A549 (cell line): ENCODE measurements around the gene IL17RE. TPM values are rescaled to one million over a fixed set of nuclear protein-coding genes. Genes with fewer than 3 reads are reported as not detected.
A peak's percentile ranks its signal among the peaks of the same experiment; 100 is the strongest.

Experiments used
- ATAC-seq, 2 experiments: fragments of 200-7000 bp in 1 of 2; fragments of >200 bp in 1 of 2; cut with Nextera tagmentation in 1 of 2; cut with Tn5 transposase in 1 of 2; 3 replicates each; pipeline versions ENCODE4 v1.8.0 to v1.9.1; 2018 to 2020; ENCODE audit warnings: mild to moderate bottlenecking in 1 of 2, moderate library complexity in 1 of 2
- CTCF ChIA-PET: fragments of 300-600 bp; sonication (Branson Sonifier 250); formaldehyde crosslinking; extraction: SDS; loops from one replicate; lab custom pipeline; 2021; ENCODE audit warnings: antibody characterized with exemption, inconsistent platforms; lab: Yijun Ruan, JAX
- POLR2A ChIA-PET: fragments of 350-600 bp; formaldehyde crosslinking; extraction: SDS; loops from one replicate; lab custom pipeline; 2021; ENCODE audit warnings: antibody characterized with exemption, inconsistent platforms; lab: Yijun Ruan, JAX
- DNase-seq, 2 experiments: peaks; one replicate each; pipeline versions ENCODE4 v3.0.0 to v3.0.0-alpha.2; 2011 to 2016; ENCODE audit warnings: low read depth in 1 of 2, low spot score in 1 of 2
- FAIRE-seq: peaks from 2 replicates; lab custom pipeline; 2011; peaks lifted over from hg19 to GRCh38; lab: Jason Lieb, UNC
- H3K27ac ChIP-seq, 2 experiments: fragments of >200 bp; sonication (Bioruptor Twin); formaldehyde crosslinking; 3 replicates each; pipeline ENCODE4 v1.5.1; 2016 to 2017
- H3K4me1 ChIP-seq: fragments of >200 bp; sonication (Bioruptor Twin); formaldehyde crosslinking; 3 replicates; pipeline ENCODE4 v1.6.1; 2016
- H3K4me2 ChIP-seq: fragments of >200 bp; sonication (Bioruptor Twin); formaldehyde crosslinking; 3 replicates; pipeline ENCODE4 v1.6.1; 2016
- H3K4me3 ChIP-seq: fragments of >200 bp; sonication (Bioruptor Twin); formaldehyde crosslinking; 3 replicates; pipeline ENCODE4 v1.5.1; 2016
- H3K9me3 ChIP-seq: fragments of >200 bp; sonication (Bioruptor Twin); formaldehyde crosslinking; 3 replicates; pipeline ENCODE4 v1.6.1; 2016
- BHLHE40 ChIP-seq: IDR thresholded peaks from 2 replicates; pipeline ENCODE4 v1.6.1; 2012; ENCODE audit warnings: low read depth, low read length, inconsistent platforms
- CEBPB ChIP-seq, 2 experiments: fragments of >200 bp in 1 of 2; sonication (Bioruptor Twin) in 1 of 2; formaldehyde crosslinking in 1 of 2; IDR thresholded peaks; 2 replicates each; pipeline ENCODE4 v1.6.1; 2012 to 2016
- CHD2 ChIP-seq: fragments of 150-350 bp; IDR thresholded peaks from 2 replicates; pipeline ENCODE4 v1.6.1; 2014; ENCODE audit warnings: low read length; ENCODE audit not compliant: partially characterized antibody
- EHMT2 ChIP-seq: fragments of 200-600 bp; sonication (generic); IDR thresholded peaks from 2 replicates; pipeline ENCODE4 v1.6.1; 2016; ENCODE audit warnings: antibody characterized with exemption, low read depth, mild to moderate bottlenecking, moderate library complexity
- ESRRA ChIP-seq: fragments of 150-350 bp; IDR thresholded peaks from 2 replicates; pipeline ENCODE4 v1.6.1; 2014; ENCODE audit warnings: mild to moderate bottlenecking, low read length, borderline replicate concordance
- FOSB ChIP-seq: fragments of 250-450 bp; sonication (Bioruptor Pico); IDR thresholded peaks from 2 replicates; pipeline ENCODE4 v1.5.0; 2020; ENCODE audit warnings: mild to moderate bottlenecking, moderate library complexity
- GATA3 ChIP-seq: IDR thresholded peaks from 2 replicates; pipeline ENCODE4 v1.6.1; 2012; ENCODE audit warnings: borderline replicate concordance
- HEYL ChIP-seq: fragments of 250-450 bp; sonication (Bioruptor Pico); IDR thresholded peaks from 2 replicates; pipeline ENCODE4 v1.8.0; 2021; ENCODE audit warnings: mild to moderate bottlenecking, moderate library complexity
- HOXB13 ChIP-seq: fragments of 250-450 bp; sonication (Bioruptor Pico); IDR thresholded peaks from 2 replicates; pipeline ENCODE4 v1.5.0; 2020; ENCODE audit warnings: low read depth, mild to moderate bottlenecking, moderate library complexity
- JUN ChIP-seq, 2 experiments: fragments of >200 bp; sonication (Bioruptor Twin); formaldehyde crosslinking; IDR thresholded peaks; 2 replicates in 1 of 2; 3 replicates in 1 of 2; pipeline ENCODE4 v1.6.1; 2016 to 2017
- JUNB ChIP-seq: fragments of >200 bp; sonication (Bioruptor Twin); formaldehyde crosslinking; IDR thresholded peaks from 2 replicates; pipeline ENCODE4 v1.6.1; 2016
- KDM1A ChIP-seq: fragments of 200-600 bp; sonication (generic); IDR thresholded peaks from 2 replicates; pipeline ENCODE4 v1.6.1; 2016; ENCODE audit warnings: low read depth, mild to moderate bottlenecking
- MAFK ChIP-seq: fragments of 450-650 bp; IDR thresholded peaks from 2 replicates; pipeline ENCODE4 v1.6.1; 2014; ENCODE audit not compliant: partially characterized antibody
- MAZ ChIP-seq: fragments of 150-350 bp; IDR thresholded peaks from 2 replicates; pipeline ENCODE4 v1.6.1; 2014; ENCODE audit warnings: antibody characterized with exemption, low read depth, low read length, borderline replicate concordance
- MYC ChIP-seq: IDR thresholded peaks from 2 replicates; pipeline ENCODE4 v1.6.1; 2012; ENCODE audit warnings: mild to moderate bottlenecking, inconsistent platforms, low read length, improper control_type of control experiment, borderline replicate concordance
- NPAS2 ChIP-seq: fragments of 250-450 bp; sonication (Bioruptor Pico); IDR thresholded peaks from 2 replicates; pipeline ENCODE4 v1.8.0; 2022; ENCODE audit warnings: mild to moderate bottlenecking, moderate library complexity, borderline replicate concordance
- RCOR1 ChIP-seq: fragments of 150-350 bp; IDR thresholded peaks from 2 replicates; pipeline ENCODE4 v1.6.1; 2014; ENCODE audit warnings: antibody characterized with exemption, low read length, low read depth
- SREBF2 ChIP-seq: fragments of 450-650 bp; IDR thresholded peaks from 2 replicates; pipeline ENCODE4 v1.6.1; 2014; ENCODE audit warnings: mild to moderate bottlenecking, moderate library complexity
- TFCP2L1 ChIP-seq: fragments of 250-450 bp; sonication (Bioruptor Pico); IDR thresholded peaks from 2 replicates; pipeline ENCODE4 v1.5.0; 2021; ENCODE audit warnings: mild to moderate bottlenecking
- TP53 ChIP-seq: fragments of 250-450 bp; sonication (Bioruptor Pico); IDR thresholded peaks from 2 replicates; pipeline ENCODE4 v1.5.0; 2021; ENCODE audit warnings: mild to moderate bottlenecking, moderate library complexity
- ZC3H11A ChIP-seq: fragments of 450-650 bp; IDR thresholded peaks from 2 replicates; pipeline ENCODE4 v1.6.1; 2014; ENCODE audit warnings: antibody characterized with exemption, mild to moderate bottlenecking
- WGBS: methylation state at CpG from one replicate; pipeline ENCODE4 v1.1.6; 2017; ENCODE audit errors: missing lambda C conversion rate; 5-methylcytosine and 5-hydroxymethylcytosine counted together
- polyA plus RNA-seq, 4 experiments: library from polyadenylated mRNA; depleted of rRNA in 3 of 4; stranded (reverse); fragments of >200 nt; fragmentation: RNase III in 1 of 4; extraction: RNeasy Plus Mini Kit Qiagen cat#74134 plus additional on column Dnase treatment in 1 of 4; gene quantifications; 2 replicates in 3 of 4; 3 replicates in 1 of 4; pipeline ENCODE4 v1.2.3, GENCODE V29; 2011 to 2017
- TF ChIP-seq, protein P1 (sequence below): IDR thresholded peaks from 2 replicates; pipeline ENCODE4 v1.6.1; 2012; ENCODE audit warnings: low read depth, borderline replicate concordance
- TF ChIP-seq, protein P2 (sequence below): fragments of 250-450 bp; sonication (Bioruptor Pico); IDR thresholded peaks from 2 replicates; pipeline ENCODE4 v1.5.0; 2020; ENCODE audit warnings: low read depth, mild to moderate bottlenecking, moderate library complexity
- TF ChIP-seq, protein P3 (sequence below): fragments of 150-350 bp; IDR thresholded peaks from 2 replicates; pipeline ENCODE4 v1.6.1; 2014; ENCODE audit warnings: low read depth, mild to moderate bottlenecking, low read length
- TF ChIP-seq, protein P4 (sequence below): fragments of 250-450 bp; sonication (Bioruptor Pico); IDR thresholded peaks from 2 replicates; pipeline ENCODE4 v1.5.0; 2021; ENCODE audit warnings: mild to moderate bottlenecking, moderate library complexity, borderline replicate concordance
- TF ChIP-seq, protein P5 (sequence below): fragments of >200 bp; sonication (Bioruptor Twin); formaldehyde crosslinking; IDR thresholded peaks from 3 replicates; pipeline ENCODE4 v1.5.1; 2016
- TF ChIP-seq, protein P6 (sequence below): fragments of 450-650 bp; IDR thresholded peaks from 2 replicates; pipeline ENCODE4 v1.6.1; 2014; ENCODE audit warnings: antibody characterized with exemption
- TF ChIP-seq, protein P7 (sequence below): IDR thresholded peaks from 2 replicates; pipeline ENCODE4 v1.6.1; 2012

IL17RE gene
- polyA plus RNA-seq, 2 of the 4 experiments (the other 2 are of a cell fraction): 0.44 to 0.53 TPM

DNA sequence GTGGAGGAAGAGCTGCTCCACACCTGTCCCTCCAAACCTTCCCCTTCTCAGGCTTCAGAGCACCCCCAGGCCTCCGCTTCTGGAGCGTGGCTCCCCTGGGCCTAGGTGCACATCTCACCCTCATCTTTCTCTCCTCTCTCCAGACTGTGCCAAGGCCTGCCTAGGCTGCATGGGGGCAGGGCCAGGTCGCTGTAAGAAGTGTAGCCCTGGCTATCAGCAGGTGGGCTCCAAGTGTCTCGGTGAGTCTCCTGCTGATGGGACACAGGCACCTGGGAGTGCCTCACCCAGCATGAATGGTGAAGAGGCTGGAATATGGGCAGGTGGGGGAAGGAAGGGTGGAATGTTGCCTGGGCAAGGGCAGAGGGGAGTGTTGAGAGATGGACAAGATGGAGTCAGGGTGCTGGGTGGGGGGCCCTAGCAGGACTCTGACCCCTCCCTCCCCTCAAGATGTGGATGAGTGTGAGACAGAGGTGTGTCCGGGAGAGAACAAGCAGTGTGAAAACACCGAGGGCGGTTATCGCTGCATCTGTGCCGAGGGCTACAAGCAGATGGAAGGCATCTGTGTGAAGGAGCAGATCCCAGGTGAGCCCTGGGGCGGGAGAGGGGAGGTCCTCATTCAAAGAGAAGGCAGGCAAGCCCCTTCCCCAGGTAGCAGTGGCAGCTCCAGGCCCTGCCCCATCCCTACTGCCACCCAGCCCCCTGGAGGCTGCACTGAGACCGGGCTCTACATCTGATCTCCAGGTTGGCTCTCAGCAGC lies 40.5 kb downstream of the IL17RE start:
- WGBS: 86% methylated on average over 11 of the region's 11 CpGs
- FAIRE-seq (no peak), ATAC-seq (no peak), DNase-seq (no peak)
- peaks cover 7% of the 10 kb centered on the region; the same call in 1 of the 3 replicates for H3K4me1 ChIP-seq
- POLR2A ChIA-PET: interaction anchor here (1.6 kb wide), 1 partner anchor 10 kb away, joined by 10 read pairs; the partner anchor contains the start of gene CRELD1
- CTCF ChIA-PET: interaction anchor here (0.7 to 3.6 kb wide), 5 partner anchors 8 to 344 kb away, joined by 3 to 29 read pairs (median 5); partner anchors contain the start of gene CRELD1
- no peak overlapping the region for H3K27ac ChIP-seq
- no peak for TF ChIP-seq CHD2
- no peak for TF ChIP-seq BHLHE40
- TF ChIP-seq, protein P1, sequence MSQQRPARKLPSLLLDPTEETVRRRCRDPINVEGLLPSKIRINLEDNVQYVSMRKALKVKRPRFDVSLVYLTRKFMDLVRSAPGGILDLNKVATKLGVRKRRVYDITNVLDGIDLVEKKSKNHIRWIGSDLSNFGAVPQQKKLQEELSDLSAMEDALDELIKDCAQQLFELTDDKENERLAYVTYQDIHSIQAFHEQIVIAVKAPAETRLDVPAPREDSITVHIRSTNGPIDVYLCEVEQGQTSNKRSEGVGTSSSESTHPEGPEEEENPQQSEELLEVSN: no peak
- no peak for TF ChIP-seq JUN (IDR thresholded peaks at IDR 0.05)
- TF ChIP-seq, protein P2, sequence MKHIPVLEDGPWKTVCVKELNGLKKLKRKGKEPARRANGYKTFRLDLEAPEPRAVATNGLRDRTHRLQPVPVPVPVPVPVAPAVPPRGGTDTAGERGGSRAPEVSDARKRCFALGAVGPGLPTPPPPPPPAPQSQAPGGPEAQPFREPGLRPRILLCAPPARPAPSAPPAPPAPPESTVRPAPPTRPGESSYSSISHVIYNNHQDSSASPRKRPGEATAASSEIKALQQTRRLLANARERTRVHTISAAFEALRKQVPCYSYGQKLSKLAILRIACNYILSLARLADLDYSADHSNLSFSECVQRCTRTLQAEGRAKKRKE (CRISPR knock-in tag): no peak
- TF ChIP-seq, protein P3, sequence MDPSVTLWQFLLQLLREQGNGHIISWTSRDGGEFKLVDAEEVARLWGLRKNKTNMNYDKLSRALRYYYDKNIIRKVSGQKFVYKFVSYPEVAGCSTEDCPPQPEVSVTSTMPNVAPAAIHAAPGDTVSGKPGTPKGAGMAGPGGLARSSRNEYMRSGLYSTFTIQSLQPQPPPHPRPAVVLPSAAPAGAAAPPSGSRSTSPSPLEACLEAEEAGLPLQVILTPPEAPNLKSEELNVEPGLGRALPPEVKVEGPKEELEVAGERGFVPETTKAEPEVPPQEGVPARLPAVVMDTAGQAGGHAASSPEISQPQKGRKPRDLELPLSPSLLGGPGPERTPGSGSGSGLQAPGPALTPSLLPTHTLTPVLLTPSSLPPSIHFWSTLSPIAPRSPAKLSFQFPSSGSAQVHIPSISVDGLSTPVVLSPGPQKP: no peak
- TF ChIP-seq NPAS2 (CRISPR knock-in tag): no peak
- TF ChIP-seq RCOR1: no peak
- no peak for TF ChIP-seq MAFK
- TF ChIP-seq JUNB: no peak
- no peak for TF ChIP-seq GATA3
- TF ChIP-seq CEBPB (IDR thresholded peaks at IDR 0.05): no peak
- no peak for TF ChIP-seq MYC
- no peak overlapping the region for H3K4me2 ChIP-seq
- no peaks in the 10 kb centered on the region for H3K9me3 ChIP-seq
- no peak overlapping the region for H3K4me3 ChIP-seq

DNA sequence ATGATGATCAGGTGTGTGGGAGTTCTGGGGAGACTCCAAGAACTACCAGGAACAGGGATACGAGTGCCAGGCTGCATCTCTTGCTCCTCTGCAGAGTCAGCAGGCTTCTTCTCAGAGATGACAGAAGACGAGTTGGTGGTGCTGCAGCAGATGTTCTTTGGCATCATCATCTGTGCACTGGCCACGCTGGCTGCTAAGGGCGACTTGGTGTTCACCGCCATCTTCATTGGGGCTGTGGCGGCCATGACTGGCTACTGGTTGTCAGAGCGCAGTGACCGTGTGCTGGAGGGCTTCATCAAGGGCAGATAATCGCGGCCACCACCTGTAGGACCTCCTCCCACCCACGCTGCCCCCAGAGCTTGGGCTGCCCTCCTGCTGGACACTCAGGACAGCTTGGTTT lies 41.6 kb downstream of the IL17RE start:
- 96% methylated on average over 8 of the region's 11 CpGs for WGBS
- CTCF ChIA-PET: interaction anchor here (1.6 to 3.6 kb wide), 2 partner anchors 9 to 11 kb away, joined by 5 to 29 read pairs; partner anchors contain the start of gene CRELD1

DNA sequence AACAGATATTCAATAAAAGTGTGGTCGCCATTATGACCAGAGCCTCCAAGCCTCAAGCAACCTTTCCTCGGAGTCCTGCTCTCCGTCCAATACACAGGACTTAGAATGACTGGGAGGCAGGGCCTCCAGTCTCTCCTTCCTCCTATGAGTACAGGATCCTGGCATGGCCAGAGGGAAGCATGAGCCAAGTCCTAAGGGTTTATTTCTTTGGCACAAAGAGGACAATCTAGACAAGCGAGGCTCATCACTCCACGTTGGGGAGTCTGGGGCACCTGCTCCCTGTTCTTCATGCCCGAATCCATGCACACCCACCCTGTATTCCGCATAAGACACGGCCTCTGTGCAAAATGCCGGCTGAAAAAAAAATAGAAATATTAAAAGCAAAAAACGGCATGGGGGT lies 42.7 kb downstream of the IL17RE start:
- Histone ChIP-seq H3K4me1 (peaks cover 10% of the 10 kb centered on the region; the same call in 1 of the 3 replicates), H3K4me2 (peak overlapping the region; percentile 92), H3K9me3 (no peaks in the 10 kb centered on the region), H3K4me3 (peak overlapping the region; percentile 80; the same call in 1 of the 3 replicates), H3K27ac (peak overlapping the region in 1 of 2 experiments; percentile 95; a peak in 3 of 6 replicates)
- WGBS: 91% methylated on average over 10 of the region's 10 CpGs
- ChIA-PET CTCF (interaction anchor here (0.9 to 5.2 kb wide), 25 partner anchors 10 to 329 kb away, joined by 3 to 146 read pairs (median 12); partner anchors contain the start of genes CAMK1, CRELD1, JAGN1 and OGG1), POLR2A (interaction anchor here (0.6 to 2.5 kb wide), 4 partner anchors 12 to 164 kb away, joined by 6 to 53 read pairs (median 10); partner anchors contain the start of genes CRELD1, JAGN1 and RPUSD3)
- FAIRE-seq (no peak), DNase-seq (no peak), ATAC-seq (no peak)
- TF ChIP-seq, protein P4, sequence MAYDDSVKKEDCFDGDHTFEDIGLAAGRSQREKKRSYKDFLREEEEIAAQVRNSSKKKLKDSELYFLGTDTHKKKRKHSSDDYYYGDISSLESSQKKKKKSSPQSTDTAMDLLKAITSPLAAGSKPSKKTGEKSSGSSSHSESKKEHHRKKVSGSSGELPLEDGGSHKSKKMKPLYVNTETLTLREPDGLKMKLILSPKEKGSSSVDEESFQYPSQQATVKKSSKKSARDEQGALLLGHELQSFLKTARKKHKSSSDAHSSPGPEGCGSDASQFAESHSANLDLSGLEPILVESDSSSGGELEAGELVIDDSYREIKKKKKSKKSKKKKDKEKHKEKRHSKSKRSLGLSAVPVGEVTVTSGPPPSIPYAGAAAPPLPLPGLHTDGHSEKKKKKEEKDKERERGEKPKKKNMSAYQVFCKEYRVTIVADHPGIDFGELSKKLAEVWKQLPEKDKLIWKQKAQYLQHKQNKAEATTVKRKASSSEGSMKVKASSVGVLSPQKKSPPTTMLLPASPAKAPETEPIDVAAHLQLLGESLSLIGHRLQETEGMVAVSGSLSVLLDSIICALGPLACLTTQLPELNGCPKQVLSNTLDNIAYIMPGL (CRISPR knock-in tag): no peak
- TF ChIP-seq, protein P5, sequence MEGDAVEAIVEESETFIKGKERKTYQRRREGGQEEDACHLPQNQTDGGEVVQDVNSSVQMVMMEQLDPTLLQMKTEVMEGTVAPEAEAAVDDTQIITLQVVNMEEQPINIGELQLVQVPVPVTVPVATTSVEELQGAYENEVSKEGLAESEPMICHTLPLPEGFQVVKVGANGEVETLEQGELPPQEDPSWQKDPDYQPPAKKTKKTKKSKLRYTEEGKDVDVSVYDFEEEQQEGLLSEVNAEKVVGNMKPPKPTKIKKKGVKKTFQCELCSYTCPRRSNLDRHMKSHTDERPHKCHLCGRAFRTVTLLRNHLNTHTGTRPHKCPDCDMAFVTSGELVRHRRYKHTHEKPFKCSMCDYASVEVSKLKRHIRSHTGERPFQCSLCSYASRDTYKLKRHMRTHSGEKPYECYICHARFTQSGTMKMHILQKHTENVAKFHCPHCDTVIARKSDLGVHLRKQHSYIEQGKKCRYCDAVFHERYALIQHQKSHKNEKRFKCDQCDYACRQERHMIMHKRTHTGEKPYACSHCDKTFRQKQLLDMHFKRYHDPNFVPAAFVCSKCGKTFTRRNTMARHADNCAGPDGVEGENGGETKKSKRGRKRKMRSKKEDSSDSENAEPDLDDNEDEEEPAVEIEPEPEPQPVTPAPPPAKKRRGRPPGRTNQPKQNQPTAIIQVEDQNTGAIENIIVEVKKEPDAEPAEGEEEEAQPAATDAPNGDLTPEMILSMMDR: no peak
- no peak for TF ChIP-seq TP53 (CRISPR knock-in tag)
- TF ChIP-seq SREBF2: no peak
- TF ChIP-seq, protein P6, sequence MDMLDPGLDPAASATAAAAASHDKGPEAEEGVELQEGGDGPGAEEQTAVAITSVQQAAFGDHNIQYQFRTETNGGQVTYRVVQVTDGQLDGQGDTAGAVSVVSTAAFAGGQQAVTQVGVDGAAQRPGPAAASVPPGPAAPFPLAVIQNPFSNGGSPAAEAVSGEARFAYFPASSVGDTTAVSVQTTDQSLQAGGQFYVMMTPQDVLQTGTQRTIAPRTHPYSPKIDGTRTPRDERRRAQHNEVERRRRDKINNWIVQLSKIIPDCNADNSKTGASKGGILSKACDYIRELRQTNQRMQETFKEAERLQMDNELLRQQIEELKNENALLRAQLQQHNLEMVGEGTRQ: no peak
- TF ChIP-seq MAZ: no peak
- TF ChIP-seq EHMT2: no peak
- TF ChIP-seq KDM1A: no peak

More for the DNA sequence above, 41.6 kb downstream of the IL17RE start:
- no peak overlapping the region for H3K27ac ChIP-seq
- ATAC-seq: no peak
- TF ChIP-seq MAFK: no peak
- no peak for TF ChIP-seq HOXB13
- TF ChIP-seq FOSB (CRISPR knock-in tag): no peak
- no peak for TF ChIP-seq RCOR1
- no peak for TF ChIP-seq ESRRA
- TF ChIP-seq, protein P7, sequence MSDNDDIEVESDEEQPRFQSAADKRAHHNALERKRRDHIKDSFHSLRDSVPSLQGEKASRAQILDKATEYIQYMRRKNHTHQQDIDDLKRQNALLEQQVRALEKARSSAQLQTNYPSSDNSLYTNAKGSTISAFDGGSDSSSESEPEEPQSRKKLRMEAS: no peak
- TF ChIP-seq HEYL (CRISPR knock-in tag): no peak
- no peak for TF ChIP-seq JUN (IDR thresholded peaks at IDR 0.05)
- no peak for TF ChIP-seq TFCP2L1 (CRISPR knock-in tag)
- TF ChIP-seq ZC3H11A: no peak
- POLR2A ChIA-PET: interaction anchor here (1.3 kb wide), 1 partner anchor 11 kb away, joined by 4 read pairs; the partner anchor contains the start of gene CRELD1
- no peak for DNase-seq
- H3K4me3 ChIP-seq: no peak overlapping the region
- FAIRE-seq: no peak
- H3K9me3 ChIP-seq: no peaks in the 10 kb centered on the region
- H3K4me1 ChIP-seq: peaks cover 10% of the 10 kb centered on the region; the same call in 1 of the 3 replicates
- H3K4me2 ChIP-seq: no peak overlapping the region
